Upper lobe of left lung (tissue), 6 donors: ENCODE results near the gene COL15A1. TPM values are rescaled to one million over a fixed set of nuclear protein-coding genes. Genes with fewer than 3 reads are reported as not detected.
A peak's percentile ranks its signal among the peaks of the same experiment; 100 is the strongest.

Source experiments
- ATAC-seq, 2 donors: fragments of 200-7000 bp; cut with Tn5 transposase; one replicate each; pipeline ENCODE4 v1.9.1; 2022; ENCODE audit warnings: mild to moderate bottlenecking in 2 of 2, moderate library complexity in 2 of 2; ENCODE audit not compliant: low FRiP score in 2 of 2
- DNase-seq, 2 donors: peaks; one replicate each; pipeline ENCODE4 v3.0.0-alpha.2; 2019 to 2020
- H3K27ac ChIP-seq, 4 donors: fragments of 200-600 bp; sonication (generic); one replicate each; pipeline ENCODE4 v1.5.1; 2016 to 2019
- H3K27me3 ChIP-seq, 4 donors: fragments of 200-600 bp; sonication (generic); one replicate each; pipeline ENCODE4 v1.5.1; 2017 to 2019
- H3K36me3 ChIP-seq, 4 donors: fragments of 200-600 bp; sonication (generic); one replicate each; pipeline ENCODE4 v1.5.1; 2016 to 2019
- H3K4me1 ChIP-seq, 4 donors: fragments of 200-600 bp; sonication (generic); one replicate each; pipeline ENCODE4 v1.5.1; 2018 to 2019
- H3K4me3 ChIP-seq, 4 donors: fragments of 200-600 bp; sonication (generic); one replicate each; pipeline ENCODE4 v1.5.1; 2017 to 2019; ENCODE audit warnings: mild to moderate bottlenecking in 2 of 4, moderate library complexity in 1 of 4
- H3K9me3 ChIP-seq, 4 donors: fragments of 200-600 bp; sonication (generic); one replicate each; pipeline ENCODE4 v1.5.1; 2018 to 2019
- CTCF ChIP-seq, 6 experiments: fragments of 450-650 bp in 4 of 6; fragments of 200-600 bp in 2 of 6; sonication (generic) in 2 of 6; IDR thresholded peaks; one replicate each; pipeline ENCODE4 v1.5.1; 2016 to 2019; ENCODE audit warnings: antibody characterized with exemption in 6 of 6
- EP300 ChIP-seq, 4 donors: sonication (generic); formaldehyde crosslinking; IDR thresholded peaks; one replicate each; pipeline ENCODE4 v1.5.1; 2017; ENCODE audit warnings: antibody characterized with exemption in 4 of 4, control low read depth in 2 of 4
- POLR2A ChIP-seq, 4 donors: fragments of 450-650 bp; IDR thresholded peaks; one replicate each; pipeline ENCODE4 v1.5.1; 2016 to 2017; ENCODE audit warnings: antibody characterized with exemption in 4 of 4, mild to moderate bottlenecking in 2 of 4
- POLR2AphosphoS5 ChIP-seq, 2 donors: sonication (generic); formaldehyde crosslinking; IDR thresholded peaks; one replicate each; pipeline ENCODE4 v1.5.1; 2017; ENCODE audit warnings: antibody characterized with exemption in 2 of 2
- WGBS, 2 donors: methylation state at CpG; one replicate each; pipeline ENCODE4 v1.1.5; 2017 to 2018; 5-methylcytosine and 5-hydroxymethylcytosine counted together
- total RNA-seq, 6 donors: library from RNA; depleted of rRNA in 4 of 6; stranded (reverse); fragments of >200 nt in 4 of 6; gene quantifications; one replicate each; pipeline versions ENCODE4 v1.1.0 to v1.2.1, GENCODE V29; 2016 to 2021
- donor health status: DM: no; HTN: no; CAD: no; lungs with moderate emphysema.
- donor health status: DM: no; HTN: yes; CAD: no; lungs with severe emphysema.

The COL15A1 gene
- total RNA-seq, 6 donors from 2014 or later = 1.0 to 17.9 (median 2.7) TPM

DNA sequence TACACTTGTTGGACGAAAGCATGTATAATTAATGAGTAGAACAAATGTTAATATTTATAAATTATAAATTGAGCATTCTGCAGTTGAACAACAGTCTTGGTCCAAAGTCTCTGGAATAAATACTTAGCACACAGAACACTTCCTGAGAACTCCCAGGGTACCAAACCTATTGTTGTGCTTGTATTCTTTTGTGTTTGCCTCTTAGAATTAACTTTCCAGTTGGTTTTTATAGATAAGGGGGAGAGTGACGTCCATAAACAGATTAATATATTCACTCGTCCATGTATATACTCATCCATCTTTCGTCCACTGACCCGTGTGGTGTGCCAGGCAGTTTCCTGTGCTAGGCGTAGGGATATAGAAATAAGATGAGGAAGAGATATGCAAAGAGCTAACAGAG, 98.9 kb downstream of the COL15A1 start:
- no peaks in the 10 kb centered on the region for H3K27me3 ChIP-seq
- H3K36me3 ChIP-seq = no peaks in the 10 kb centered on the region
- no peaks in the 10 kb centered on the region for H3K9me3 ChIP-seq
- peak overlapping the region in 1 of 4 donors; percentile 4 for H3K27ac ChIP-seq
- ATAC-seq = no peak
- H3K4me3 ChIP-seq = no peak overlapping the region
- TF ChIP-seq POLR2AphosphoS5 (IDR thresholded peaks at IDR 0.05) (peak in 1 of 2 donors; percentile 44), CTCF (IDR thresholded peaks at IDR 0.05) (no peak), POLR2A (IDR thresholded peaks at IDR 0.05) (no peak), EP300 (IDR thresholded peaks at IDR 0.05) (peak in 2 of 4 donors; percentile 15 to 16)
- H3K4me1 ChIP-seq = peaks cover 13 to 27% (median 17%) of the 10 kb centered on the region in 4 donors
- no peak for DNase-seq
- WGBS, 2 donors = 56 to 68% methylated on average over 6 of the region's 6 CpGs

DNA sequence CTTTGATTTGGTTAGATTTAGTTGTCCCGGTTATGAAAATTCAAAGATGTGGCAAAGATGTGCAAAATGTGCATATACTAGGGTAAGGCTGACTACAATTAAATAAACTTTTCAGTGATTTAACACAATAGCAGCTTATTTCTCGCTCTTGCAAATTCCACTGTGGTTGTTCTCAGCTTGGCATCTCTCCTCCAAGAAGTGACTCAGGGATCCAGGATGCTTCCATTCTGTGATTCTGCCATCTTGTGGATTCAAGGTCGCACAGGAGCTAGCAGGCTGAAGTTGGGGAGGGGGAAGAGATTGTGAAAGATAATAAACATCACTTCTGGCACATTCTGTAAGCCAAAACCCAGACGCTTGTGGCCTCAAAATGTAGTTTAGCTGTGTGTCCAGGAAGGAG, 101.1 kb downstream of the COL15A1 start:
- WGBS, 2 donors = 75 to 96% methylated on average over 4 of the region's 4 CpGs
- Histone ChIP-seq H3K27ac (no peak overlapping the region), H3K36me3 (no peaks in the 10 kb centered on the region), H3K4me1 (peaks cover 12 to 26% (median 17%) of the 10 kb centered on the region in 4 donors), H3K27me3 (no peaks in the 10 kb centered on the region), H3K9me3 (no peaks in the 10 kb centered on the region), H3K4me3 (no peak overlapping the region)
- TF ChIP-seq CTCF (IDR thresholded peaks at IDR 0.05) (no peak), EP300 (IDR thresholded peaks at IDR 0.05) (no peak), POLR2AphosphoS5 (IDR thresholded peaks at IDR 0.05) (no peak)
- ATAC-seq = no peak
- no peak for DNase-seq

- TF ChIP-seq POLR2AphosphoS5 (IDR thresholded peaks at IDR 0.05) = no peak
- TF ChIP-seq POLR2A (IDR thresholded peaks at IDR 0.05) = no peak
- TF ChIP-seq CTCF (IDR thresholded peaks at IDR 0.05) = no peak
- TF ChIP-seq EP300 (IDR thresholded peaks at IDR 0.05) = no peak
- Histone ChIP-seq H3K4me1 (peaks cover under 1 to 14% (median 10%) of the 10 kb centered on the region in 4 donors), H3K36me3 (no peaks in the 10 kb centered on the region), H3K27ac (no peak overlapping the region), H3K4me3 (no peak overlapping the region), H3K27me3 (no peaks in the 10 kb centered on the region), H3K9me3 (no peaks in the 10 kb centered on the region)
- no peak for ATAC-seq
- DNase-seq = no peak
- WGBS, 2 donors = 90 to 100% methylated on average over 2 to 3 of the region's 3 CpGs
Measured at GRCh38 chr9:99046068-99046467, 102.4 kb downstream of the COL15A1 start.

DNA sequence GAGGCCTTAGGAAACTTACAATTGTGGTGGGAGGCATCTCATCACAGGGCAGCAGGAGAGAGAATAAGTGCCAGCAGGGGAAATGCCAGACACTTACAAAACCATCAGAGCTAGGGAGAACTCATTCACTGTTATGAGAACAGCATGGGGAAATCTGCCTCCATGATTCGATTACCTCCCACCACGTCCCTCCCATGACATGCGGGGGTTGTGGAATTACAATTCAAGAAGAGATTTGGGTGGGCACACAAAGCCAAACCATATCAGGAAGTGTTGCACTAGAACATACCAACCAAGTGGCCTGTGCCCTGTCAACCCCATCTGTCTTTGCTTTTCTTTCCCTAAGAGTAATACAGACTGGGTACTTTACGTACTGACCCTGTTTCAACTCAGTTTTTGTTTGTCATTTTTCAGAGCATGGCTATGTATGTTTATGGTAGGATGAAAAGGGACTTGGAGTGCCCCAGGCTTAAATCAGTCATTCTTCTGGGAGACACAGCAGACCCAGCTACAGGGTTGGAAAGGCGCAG, 102.9 kb downstream of the COL15A1 start:
- H3K27ac ChIP-seq = no peak overlapping the region
- ATAC-seq (no peak), DNase-seq (no peak)
- H3K9me3 ChIP-seq = no peaks in the 10 kb centered on the region
- peaks cover 0 to 9% (median 6%) of the 10 kb centered on the region in 4 donors for H3K4me1 ChIP-seq
- no peaks in the 10 kb centered on the region for H3K27me3 ChIP-seq
- no peak overlapping the region for H3K4me3 ChIP-seq
- TF ChIP-seq EP300 (IDR thresholded peaks at IDR 0.05) (no peak), POLR2AphosphoS5 (IDR thresholded peaks at IDR 0.05) (no peak), CTCF (IDR thresholded peaks at IDR 0.05) (no peak), POLR2A (IDR thresholded peaks at IDR 0.05) (no peak)
- H3K36me3 ChIP-seq = no peaks in the 10 kb centered on the region
- 94 to 96% methylated on average over 5 of the region's 5 CpGs for WGBS, 2 donors

GRCh38 chr9:99049228-99049627, 105.5 kb downstream of the COL15A1 start:
- no peak overlapping the region for H3K27ac ChIP-seq
- no peaks in the 10 kb centered on the region for H3K9me3 ChIP-seq
- ATAC-seq (no peak), DNase-seq (no peak)
- WGBS, 2 donors = 81 to 83% methylated on average over 1 of the region's 1 CpG
- no peak overlapping the region for H3K4me3 ChIP-seq
- H3K4me1 ChIP-seq = peaks cover 0 to 4% (median 0%) of the 10 kb centered on the region in 4 donors
- TF ChIP-seq POLR2AphosphoS5 (IDR thresholded peaks at IDR 0.05) (no peak), POLR2A (IDR thresholded peaks at IDR 0.05) (no peak), EP300 (IDR thresholded peaks at IDR 0.05) (no peak), CTCF (IDR thresholded peaks at IDR 0.05) (no peak)
- H3K27me3 ChIP-seq = no peaks in the 10 kb centered on the region
- H3K36me3 ChIP-seq = no peaks in the 10 kb centered on the region
